Glutamatergic neuron (in vitro differentiated cells): ENCODE data around the gene ADORA1. TPM values are rescaled to one million over a fixed set of nuclear protein-coding genes. Genes with fewer than 3 reads are reported as not detected.

Source experiments
- DNase-seq: peaks from one replicate; pipeline ENCODE4 v3.0.0; 2022
- H3K27ac Mint-ChIP-seq: one replicate; pipeline ENCODE4 v1.8.0; 2020; ENCODE audit warnings: mild to moderate bottlenecking, mixed read lengths, inconsistent platforms; ENCODE audit not compliant: unreplicated experiment
- H3K27me3 Mint-ChIP-seq: one replicate; pipeline ENCODE4 v1.8.0; 2020; ENCODE audit warnings: mild to moderate bottlenecking, moderate library complexity, mixed read lengths, inconsistent platforms; ENCODE audit not compliant: unreplicated experiment
- H3K36me3 Mint-ChIP-seq: one replicate; pipeline ENCODE4 v1.8.0; 2020; ENCODE audit warnings: mild to moderate bottlenecking, mixed read lengths, inconsistent platforms; ENCODE audit not compliant: unreplicated experiment
- H3K4me1 Mint-ChIP-seq: one replicate; pipeline ENCODE4 v1.8.0; 2020; ENCODE audit warnings: mild to moderate bottlenecking, low read depth, mixed read lengths, inconsistent platforms; ENCODE audit not compliant: unreplicated experiment
- H3K4me3 Mint-ChIP-seq: one replicate; pipeline ENCODE4 v1.8.0; 2020; ENCODE audit warnings: mild to moderate bottlenecking, mixed read lengths, inconsistent platforms; ENCODE audit not compliant: unreplicated experiment
- H3K9me3 Mint-ChIP-seq: one replicate; pipeline ENCODE4 v1.8.0; 2020; ENCODE audit warnings: mild to moderate bottlenecking, moderate library complexity, mixed read lengths, inconsistent platforms; ENCODE audit not compliant: unreplicated experiment
- CTCF ChIP-seq: fragments of 200-600 bp; sonication (generic); IDR thresholded peaks from one replicate; pipeline ENCODE4 v1.5.0; 2021; ENCODE audit not compliant: partially characterized antibody, unreplicated experiment
- total RNA-seq: library from RNA; stranded (reverse); fragmentation: NEBNext Ultra II Directional; extraction: Animal tissue kit (Norgen Biotek cat#: 25700); gene quantifications from one replicate; pipeline ENCODE4 v1.2.1, GENCODE V29; 2021; ENCODE audit not compliant: unreplicated experiment

ADORA1 gene
- total RNA-seq, 1 donor from 2014 or later: 1.2 TPM

DNA sequence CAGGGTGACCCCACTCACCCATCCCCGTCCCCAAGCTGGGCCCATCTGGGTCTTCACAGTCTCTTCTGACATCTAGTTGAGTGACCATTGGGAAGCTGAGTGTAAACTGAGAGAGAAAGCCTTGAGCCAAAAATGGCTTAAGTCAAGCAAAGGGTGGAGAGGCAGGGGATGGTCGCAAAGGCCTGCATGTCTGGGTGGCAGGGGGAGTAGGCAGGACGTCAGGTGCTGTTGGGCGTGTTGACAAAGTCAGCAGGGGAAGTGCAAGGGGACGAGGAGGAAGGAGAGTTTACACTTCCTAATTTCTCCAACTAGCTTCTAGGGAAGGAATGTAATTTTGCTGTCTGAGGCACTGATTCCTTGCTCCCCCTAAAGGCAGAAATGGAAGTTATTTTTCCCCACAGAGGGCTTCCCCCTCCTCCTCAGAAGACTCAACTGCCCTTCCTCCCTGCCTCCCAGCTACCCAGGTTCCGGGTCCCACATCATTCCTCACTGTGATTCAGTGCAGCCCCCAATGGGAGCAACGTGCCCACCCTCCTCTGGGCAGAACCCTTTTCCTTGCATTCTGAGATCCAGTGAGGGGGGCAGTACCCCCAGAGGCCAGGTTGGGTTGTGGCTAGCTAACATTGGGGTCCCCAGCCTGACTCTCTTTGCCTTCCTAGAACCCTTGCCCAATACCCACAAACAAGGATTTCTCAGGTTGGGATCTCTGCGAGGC is 1.2 kb upstream of the ADORA1 start:
- H3K4me1 Mint-ChIP-seq: peaks cover 9% of the 10 kb centered on the region
- DNase-seq: no peak
- peaks cover 1% of the 10 kb centered on the region for H3K9me3 Mint-ChIP-seq
- H3K36me3 Mint-ChIP-seq: no peaks in the 10 kb centered on the region
- peak; percentile 17 for TF ChIP-seq CTCF
- no peak overlapping the region for H3K4me3 Mint-ChIP-seq
- no peak overlapping the region for H3K27ac Mint-ChIP-seq
- peaks cover 25% of the 10 kb centered on the region for H3K27me3 Mint-ChIP-seq

GRCh38 chr1:203126866-203127665 is 460 bp upstream of the ADORA1 start:
- Mint-ChIP-seq H3K4me1 (peaks cover 9% of the 10 kb centered on the region), H3K36me3 (no peaks in the 10 kb centered on the region), H3K4me3 (peak overlapping the region; percentile 76), H3K9me3 (peaks cover 1% of the 10 kb centered on the region), H3K27ac (peak overlapping the region; percentile 13), H3K27me3 (peaks cover 25% of the 10 kb centered on the region)
- peak; percentile 12 for DNase-seq
- TF ChIP-seq CTCF: no peak

DNA sequence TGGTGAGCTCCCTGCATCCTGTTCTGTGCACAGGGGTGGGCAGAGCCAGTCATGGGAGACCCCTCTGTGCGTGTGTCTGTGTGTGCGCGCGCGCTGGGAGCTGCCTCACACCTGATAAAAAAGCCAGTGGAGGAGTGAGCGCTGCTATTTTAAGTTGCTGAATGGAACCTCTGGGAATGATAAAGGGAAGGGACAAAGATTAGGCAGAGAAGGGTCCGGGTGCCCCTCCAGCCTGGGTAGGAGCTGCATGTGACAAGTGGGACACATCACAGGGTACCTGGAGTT is 847 bp downstream of the ADORA1 start:
- no peak overlapping the region for H3K27ac Mint-ChIP-seq
- no peak for TF ChIP-seq CTCF
- DNase-seq: no peak
- peaks cover 9% of the 10 kb centered on the region for H3K4me1 Mint-ChIP-seq
- H3K4me3 Mint-ChIP-seq: peak overlapping the region; percentile 80
- peaks cover 1% of the 10 kb centered on the region for H3K9me3 Mint-ChIP-seq
- H3K27me3 Mint-ChIP-seq: peaks cover 25% of the 10 kb centered on the region
- no peaks in the 10 kb centered on the region for H3K36me3 Mint-ChIP-seq

- Mint-ChIP-seq H3K27ac (no peak overlapping the region), H3K9me3 (no peaks in the 10 kb centered on the region), H3K4me3 (no peak overlapping the region), H3K4me1 (peaks cover 9% of the 10 kb centered on the region), H3K27me3 (peaks cover 25% of the 10 kb centered on the region), H3K36me3 (no peaks in the 10 kb centered on the region)
- TF ChIP-seq CTCF: no peak
- no peak for DNase-seq
Measured at GRCh38 chr1:203128716-203129500, 1.4 kb downstream of the ADORA1 start.
